GM12873 (cell line): ENCODE results near the gene ETV5.

Source experiments
- TF ChIP-seq, protein P1 (sequence below): IDR thresholded peaks from 2 replicates; pipeline ENCODE4 v1.5.1; 2012; ENCODE audit warnings: low read depth, mild to moderate bottlenecking, moderate library complexity, low read length, control low read depth; ENCODE audit not compliant: insufficient read depth; ENCODE audit errors: missing control alignments

ETV5 gene

DNA sequence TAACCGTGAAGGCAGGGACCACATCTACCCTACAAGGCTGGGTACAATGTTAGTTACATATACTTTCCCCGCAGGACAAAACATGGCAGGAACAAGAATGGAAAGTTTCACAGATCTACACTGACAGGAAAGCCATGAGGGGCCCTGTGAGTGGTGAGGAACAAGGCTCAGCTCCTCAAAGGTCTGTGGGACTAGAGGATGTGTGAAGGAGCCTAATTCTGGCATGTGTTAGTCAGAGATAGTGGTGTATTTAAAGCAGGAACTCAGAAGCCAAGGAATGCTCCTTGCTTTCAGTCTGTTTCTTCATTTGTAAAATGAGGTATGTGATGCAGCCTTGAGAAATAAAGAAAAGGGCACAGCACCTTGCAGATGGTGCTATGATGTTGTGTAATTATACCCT lies 25.1 kb downstream of the ETV5 start:
- TF ChIP-seq, protein P1, sequence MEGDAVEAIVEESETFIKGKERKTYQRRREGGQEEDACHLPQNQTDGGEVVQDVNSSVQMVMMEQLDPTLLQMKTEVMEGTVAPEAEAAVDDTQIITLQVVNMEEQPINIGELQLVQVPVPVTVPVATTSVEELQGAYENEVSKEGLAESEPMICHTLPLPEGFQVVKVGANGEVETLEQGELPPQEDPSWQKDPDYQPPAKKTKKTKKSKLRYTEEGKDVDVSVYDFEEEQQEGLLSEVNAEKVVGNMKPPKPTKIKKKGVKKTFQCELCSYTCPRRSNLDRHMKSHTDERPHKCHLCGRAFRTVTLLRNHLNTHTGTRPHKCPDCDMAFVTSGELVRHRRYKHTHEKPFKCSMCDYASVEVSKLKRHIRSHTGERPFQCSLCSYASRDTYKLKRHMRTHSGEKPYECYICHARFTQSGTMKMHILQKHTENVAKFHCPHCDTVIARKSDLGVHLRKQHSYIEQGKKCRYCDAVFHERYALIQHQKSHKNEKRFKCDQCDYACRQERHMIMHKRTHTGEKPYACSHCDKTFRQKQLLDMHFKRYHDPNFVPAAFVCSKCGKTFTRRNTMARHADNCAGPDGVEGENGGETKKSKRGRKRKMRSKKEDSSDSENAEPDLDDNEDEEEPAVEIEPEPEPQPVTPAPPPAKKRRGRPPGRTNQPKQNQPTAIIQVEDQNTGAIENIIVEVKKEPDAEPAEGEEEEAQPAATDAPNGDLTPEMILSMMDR, result no peak

DNA sequence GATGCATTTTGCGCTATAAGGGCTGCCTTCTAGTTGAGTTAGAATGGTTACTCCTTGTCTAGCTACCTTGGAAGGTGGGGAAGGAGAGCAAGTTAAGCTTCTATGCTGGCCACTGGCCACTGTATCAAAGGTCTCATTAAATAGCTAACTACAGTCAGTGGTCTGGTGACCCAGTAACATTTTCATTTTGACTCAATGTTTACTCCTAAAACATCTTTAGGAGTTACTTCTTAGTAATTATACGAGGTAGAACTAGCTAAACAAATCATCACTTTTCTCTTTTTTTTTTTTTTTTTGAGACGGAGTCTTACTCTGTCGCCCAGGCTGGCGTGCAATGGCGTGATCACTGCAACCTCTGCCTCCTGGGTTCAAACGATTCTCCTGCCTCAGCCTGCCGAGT lies 26.7 kb downstream of the ETV5 start:
- TF ChIP-seq, protein P1, result no peak

DNA sequence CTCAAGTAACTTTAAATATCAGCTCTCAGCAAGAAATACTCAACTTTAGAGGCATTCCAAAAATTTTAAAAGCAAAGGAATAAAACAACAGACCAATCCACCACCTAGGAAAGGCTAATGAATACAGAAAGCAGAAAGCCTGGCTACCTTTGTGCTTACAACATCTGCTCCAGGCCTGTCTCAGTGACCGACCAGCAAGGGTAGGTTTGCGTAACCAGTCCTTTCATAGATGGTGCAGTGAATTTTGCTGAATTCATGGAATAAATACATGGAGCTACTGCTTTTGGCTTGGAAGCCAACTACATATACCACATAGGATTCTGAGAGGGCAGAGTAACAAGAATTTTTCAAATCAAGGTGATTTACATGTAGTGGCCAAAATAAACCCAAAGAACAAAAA lies 27.2 kb downstream of the ETV5 start:
- TF ChIP-seq, protein P1, result no peak

DNA sequence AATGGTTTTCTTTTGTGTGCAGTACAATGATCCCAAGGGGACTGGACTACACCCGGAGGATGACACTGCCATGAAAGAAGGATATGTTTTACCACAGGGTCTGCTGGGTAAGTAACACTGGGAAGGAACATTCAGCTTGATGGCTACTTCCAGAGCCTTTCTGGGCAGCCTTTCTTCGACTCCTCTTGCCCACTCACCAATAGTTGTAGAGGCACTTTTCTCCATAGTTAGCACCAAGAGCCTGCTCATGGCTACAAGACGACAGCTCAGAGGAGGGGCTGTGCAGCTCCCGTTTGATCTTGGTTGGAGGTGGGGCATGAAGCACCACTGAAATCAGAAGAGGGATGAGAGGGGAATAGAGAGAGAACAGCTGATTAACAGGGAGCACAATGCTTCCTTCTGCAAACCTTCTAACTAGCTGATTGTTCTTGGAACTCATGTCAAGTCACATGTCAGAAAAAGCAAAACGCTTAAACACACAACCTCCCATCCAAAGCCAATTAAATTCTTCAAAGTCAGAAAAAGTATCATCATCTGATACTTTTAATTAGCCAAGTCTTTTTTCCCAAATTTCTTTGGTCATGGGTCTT lies 27.9 kb downstream of the ETV5 start:
- TF ChIP-seq, protein P1, result no peak

DNA sequence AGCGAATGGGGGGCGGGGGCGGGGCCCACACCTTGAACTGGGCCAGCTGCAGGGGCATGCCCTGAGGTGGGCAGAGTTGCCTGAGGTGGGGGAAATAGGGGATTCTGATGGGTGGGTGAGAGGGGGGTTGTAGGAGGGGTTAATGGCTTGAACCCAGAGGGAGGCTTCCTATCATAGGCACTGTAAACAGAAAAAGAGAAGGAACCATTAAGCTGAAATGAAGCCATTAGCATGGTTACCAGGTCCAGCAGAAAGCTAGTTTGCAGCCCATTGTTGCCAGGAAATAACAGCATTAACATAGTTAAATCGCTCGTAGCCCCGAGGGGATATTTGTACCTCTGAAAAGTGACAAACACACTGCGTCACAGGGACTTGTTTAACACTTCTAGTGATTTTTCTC lies 29.0 kb downstream of the ETV5 start:
- TF ChIP-seq, protein P1, result no peak

DNA sequence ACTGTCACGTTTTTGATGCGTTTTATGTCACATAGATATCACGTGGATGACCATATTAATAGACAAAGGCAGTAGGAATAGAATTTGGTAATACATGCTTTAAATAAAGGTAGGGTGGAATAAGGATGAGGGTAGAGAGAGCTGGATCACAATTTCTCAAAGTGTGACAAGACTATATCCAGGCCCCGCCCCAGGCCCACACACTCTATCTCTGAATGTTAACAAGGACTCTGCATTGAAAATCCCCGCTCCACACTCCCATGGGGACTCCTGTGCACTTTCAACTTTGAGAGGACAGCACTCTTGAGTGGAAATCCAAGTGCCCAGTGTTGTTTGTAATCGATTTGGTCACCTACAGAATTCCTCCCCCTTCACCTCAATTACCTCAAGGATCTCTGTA lies 31.4 kb downstream of the ETV5 start:
- TF ChIP-seq, protein P1, result no peak

DNA sequence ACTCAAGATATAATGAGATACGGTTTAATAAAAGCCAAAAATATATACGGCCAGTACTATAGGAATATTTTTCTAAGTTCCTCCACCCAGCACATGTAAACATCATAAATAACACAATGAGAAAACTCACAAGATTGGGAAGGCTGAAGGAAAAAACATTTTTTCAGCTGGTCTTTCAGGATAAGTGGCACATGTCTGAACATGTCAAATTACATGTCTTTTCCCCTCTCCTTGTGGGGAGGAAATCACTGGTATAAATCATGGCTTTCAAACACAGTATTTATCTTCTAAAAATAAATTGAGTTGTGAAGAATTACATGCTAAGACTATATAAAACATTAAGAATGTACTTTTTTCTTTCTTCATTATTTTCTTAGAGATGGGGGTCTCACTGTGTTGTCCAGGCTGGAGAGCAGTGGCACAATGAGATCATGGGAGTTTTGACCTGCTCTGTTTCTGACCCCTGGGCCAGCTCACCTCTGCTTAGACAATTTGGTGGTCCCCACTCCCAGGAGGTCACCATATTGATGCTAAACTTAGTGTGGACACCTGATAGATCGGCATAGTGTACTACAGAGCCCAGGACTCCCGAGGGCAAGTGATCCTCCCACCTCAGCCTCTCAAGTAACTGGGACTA lies 32.8 kb downstream of the ETV5 start:
- TF ChIP-seq, protein P1, result no peak
